IMR-90 (cell line): ENCODE measurements around the gene CMSS1. TPM values are rescaled to one million over a fixed set of nuclear protein-coding genes. Genes with fewer than 3 reads are reported as not detected.
A peak's percentile ranks its signal among the peaks of the same experiment; 100 is the strongest.

ENCODE experiments used
- ATAC-seq: fragments of 200-7000 bp; cut with Tn5 transposase; 2 replicates; pipeline ENCODE4 v1.9.1; 2020; ENCODE audit warnings: low read depth, mild to moderate bottlenecking, moderate library complexity
- BruUV-seq: library from RNA; stranded (reverse); fragments of 400-500 nt; replicated peaks from 2 replicates; lab custom pipeline; 2021; lab: Mats Ljungman, UMichigan
- CTCF ChIA-PET: fragments of 300-600 bp; formaldehyde crosslinking; extraction: SDS; loops from one replicate; lab custom pipeline; 2021; ENCODE audit warnings: antibody characterized with exemption; lab: Yijun Ruan, JAX
- POLR2A ChIA-PET: fragments of 300-600 bp; sonication (Branson Sonifier 250); formaldehyde crosslinking; loops from one replicate; lab custom pipeline; 2022; ENCODE audit warnings: antibody characterized with exemption; ENCODE audit not compliant: unreplicated experiment; lab: Charles Lee
- DNase-seq: peaks from one replicate; pipeline ENCODE4 v3.0.0; 2013
- H2AFZ ChIP-seq: replicated peaks from 2 replicates; pipeline ENCODE3; 2013; ENCODE audit warnings: low read length, mild to moderate bottlenecking; ENCODE audit not compliant: poor library complexity
- H2AK5ac ChIP-seq: 2 replicates; pipeline ENCODE4 v1.6.1; 2013; ENCODE audit warnings: low read depth, low read length, inconsistent platforms
- H2AK9ac ChIP-seq: replicated peaks from 2 replicates; pipeline ENCODE3; 2013; ENCODE audit warnings: mild to moderate bottlenecking, low read depth, low read length, moderate library complexity; ENCODE audit not compliant: poor library complexity
- H2BK120ac ChIP-seq: 2 replicates; pipeline ENCODE4 v1.6.1; 2013; ENCODE audit warnings: low read depth, low read length, inconsistent platforms
- H2BK15ac ChIP-seq: 3 replicates; pipeline ENCODE4 v1.6.1; 2013; ENCODE audit warnings: low read depth, low read length, inconsistent platforms
- H2BK20ac ChIP-seq: 2 replicates; pipeline ENCODE4 v1.6.1; 2013; ENCODE audit warnings: low read depth, mild to moderate bottlenecking, inconsistent platforms, low read length, moderate library complexity
- H2BK5ac ChIP-seq: 2 replicates; pipeline ENCODE4 v1.6.1; 2013; ENCODE audit warnings: mild to moderate bottlenecking, low read depth, low read length, inconsistent platforms; ENCODE audit not compliant: poor library complexity, severe bottlenecking
- H3K14ac ChIP-seq: replicated peaks from 2 replicates; pipeline ENCODE4 v1.6.1; 2013; ENCODE audit warnings: low read depth, low read length, inconsistent platforms
- H3K18ac ChIP-seq: 2 replicates; pipeline ENCODE4 v1.6.1; 2013; ENCODE audit warnings: low read depth, low read length, control low read depth
- H3K23ac ChIP-seq: 2 replicates; pipeline ENCODE4 v1.6.1; 2013; ENCODE audit warnings: low read depth, low read length, inconsistent platforms
- H3K27ac ChIP-seq: 2 replicates; pipeline ENCODE4 v1.5.1; 2013; ENCODE audit warnings: mild to moderate bottlenecking, control low read depth, low read length; ENCODE audit not compliant: insufficient read depth
- H3K27me3 ChIP-seq: 2 replicates; pipeline ENCODE4 v1.6.1; 2013; ENCODE audit warnings: low read length; ENCODE audit not compliant: control insufficient read depth, insufficient read depth
- H3K36me3 ChIP-seq: 2 replicates; pipeline ENCODE4 v1.6.1; 2013; ENCODE audit warnings: low read length, mixed read lengths; ENCODE audit not compliant: control insufficient read depth, insufficient read depth
- H3K4ac ChIP-seq: 2 replicates; pipeline ENCODE4 v1.6.1; 2013; ENCODE audit warnings: low read depth, low read length, inconsistent platforms
- H3K4me1 ChIP-seq: 2 replicates; pipeline ENCODE4 v1.6.1; 2013; ENCODE audit warnings: low read length, mixed read lengths; ENCODE audit not compliant: control insufficient read depth, insufficient read depth
- H3K4me2 ChIP-seq: 2 replicates; pipeline ENCODE4 v1.6.1; 2013; ENCODE audit warnings: low read depth, mild to moderate bottlenecking, control low read depth, low read length, moderate library complexity
- H3K4me3 ChIP-seq: 2 replicates; pipeline ENCODE4 v1.5.1; 2013; ENCODE audit warnings: low read depth, mild to moderate bottlenecking, control low read depth, low read length, moderate library complexity; ENCODE audit not compliant: insufficient read depth
- H3K56ac ChIP-seq: 2 replicates; pipeline ENCODE4 v1.6.1; 2013; ENCODE audit warnings: low read length, inconsistent platforms; ENCODE audit not compliant: insufficient read depth; ENCODE audit errors: extremely low read depth
- H3K79me1 ChIP-seq, 2 experiments: 2 replicates each; pipeline ENCODE4 v1.6.1; 2013; ENCODE audit warnings: low read length in 2 of 2, inconsistent platforms in 1 of 2, low read depth in 1 of 2
- H3K9ac ChIP-seq: 2 replicates; pipeline ENCODE4 v1.6.1; 2013; ENCODE audit warnings: low read depth, low read length, control low read depth
- H3K9me1 ChIP-seq: 2 replicates; pipeline ENCODE4 v1.6.1; 2013; ENCODE audit warnings: low read length, inconsistent platforms; ENCODE audit not compliant: insufficient read depth
- H3K9me3 ChIP-seq: 2 replicates; pipeline ENCODE4 v1.6.1; 2013; ENCODE audit warnings: low read length; ENCODE audit not compliant: control insufficient read depth, insufficient read depth
- H4K20me1 ChIP-seq: 2 replicates; pipeline ENCODE4 v1.6.1; 2013; ENCODE audit warnings: low read length, inconsistent platforms; ENCODE audit not compliant: insufficient read depth
- H4K5ac ChIP-seq: 2 replicates; pipeline ENCODE4 v1.6.1; 2013; ENCODE audit warnings: mild to moderate bottlenecking, low read depth, low read length, control low read depth
- H4K8ac ChIP-seq, 2 experiments: 2 replicates each; pipeline ENCODE4 v1.6.1; 2013; ENCODE audit warnings: low read depth in 2 of 2, low read length in 2 of 2, control low read depth in 1 of 2, inconsistent platforms in 1 of 2
- H4K91ac ChIP-seq: 2 replicates; pipeline ENCODE4 v1.6.1; 2013; ENCODE audit warnings: low read depth, low read length, inconsistent platforms; ENCODE audit not compliant: insufficient read depth
- CEBPB ChIP-seq: IDR thresholded peaks from 2 replicates; pipeline ENCODE4 v1.6.1; 2012; ENCODE audit warnings: low read depth, low read length, improper control_type of control experiment
- CHD1 ChIP-seq: IDR thresholded peaks from 2 replicates; pipeline ENCODE4 v1.6.1; 2012; ENCODE audit warnings: low read depth, low read length, improper control_type of control experiment
- ELK1 ChIP-seq: fragments of 150-350 bp; IDR thresholded peaks from 2 replicates; pipeline ENCODE4 v1.6.1; 2016; ENCODE audit warnings: low read depth, mild to moderate bottlenecking, low read length, moderate library complexity, borderline replicate concordance
- MXI1 ChIP-seq: IDR thresholded peaks from 2 replicates; pipeline ENCODE4 v1.6.1; 2012; ENCODE audit warnings: low read depth, mild to moderate bottlenecking, low read length, moderate library complexity, borderline replicate concordance
- RAD21 ChIP-seq: IDR thresholded peaks from 2 replicates; pipeline ENCODE4 v1.6.1; 2012; ENCODE audit warnings: low read length, improper control_type of control experiment
- RCOR1 ChIP-seq: IDR thresholded peaks from 2 replicates; pipeline ENCODE4 v1.6.1; 2012; ENCODE audit warnings: mild to moderate bottlenecking, low read length, improper control_type of control experiment; ENCODE audit not compliant: insufficient replicate concordance
- RFX5 ChIP-seq: IDR thresholded peaks from 2 replicates; pipeline ENCODE4 v1.8.0; 2012; ENCODE audit warnings: low read depth, mild to moderate bottlenecking, low read length, moderate library complexity
- SMC3 ChIP-seq: fragments of 150-350 bp; IDR thresholded peaks from 2 replicates; pipeline ENCODE4 v1.6.1; 2016; ENCODE audit warnings: low read depth, mild to moderate bottlenecking, antibody characterized with exemption, low read length, moderate library complexity
- WGBS, 2 experiments: methylation state at CpG; one replicate each; pipeline versions ENCODE4 v1.1.5 to v1.1.7; 2013; ENCODE audit warnings: missing lambda C conversion rate in 2 of 2; ENCODE audit not compliant: insufficient read length in 1 of 2; ENCODE audit errors: extremely low coverage in 2 of 2; 5-methylcytosine and 5-hydroxymethylcytosine counted together
- dilution Hi-C: fragments of 300-500 bp; cut with HindIII; formaldehyde crosslinking; loops from one replicate; pipeline ENCODE4 v1.14.3; 2018; ENCODE audit warnings: low sequenced_read_pairs; ENCODE audit not compliant: unreplicated experiment
- in situ Hi-C: fragments of 300-500 bp; cut with MboI; formaldehyde crosslinking; loops from 3 replicates; pipeline ENCODE4 v1.14.3; 2019; ENCODE audit warnings: low sequenced_read_pairs, inconsistent platforms, mixed read lengths
- intact Hi-C: fragments of 100-400 bp; cut with micrococcal nuclease; formaldehyde crosslinking; loops from 2 replicates; pipeline ENCODE4 v1.10.0; 2022
- polyA plus RNA-seq, 3 experiments: library from polyadenylated mRNA; depleted of rRNA; stranded (reverse); fragments of >200 nt; gene quantifications; 2 replicates each; pipeline ENCODE4 v1.2.3, GENCODE V29; 2012; ENCODE audit warnings: low replicate concordance in 1 of 3
- total RNA-seq: library from RNA; depleted of rRNA; stranded (reverse); fragments of >200 nt; gene quantifications from 2 replicates; pipeline ENCODE4 v1.2.3, GENCODE V29; 2012
- TF ChIP-seq, protein P1 (sequence below): conservative IDR thresholded peaks from 2 replicates; pipeline ENCODE4 v1.5.1; 2012; ENCODE audit warnings: mild to moderate bottlenecking, low read depth, low read length, improper control_type of control experiment

CMSS1 gene
- total and polyA plus RNA-seq, 2 of the 4 experiments (the other 2 are of a cell fraction), result 12.5 to 13.6 TPM

DNA sequence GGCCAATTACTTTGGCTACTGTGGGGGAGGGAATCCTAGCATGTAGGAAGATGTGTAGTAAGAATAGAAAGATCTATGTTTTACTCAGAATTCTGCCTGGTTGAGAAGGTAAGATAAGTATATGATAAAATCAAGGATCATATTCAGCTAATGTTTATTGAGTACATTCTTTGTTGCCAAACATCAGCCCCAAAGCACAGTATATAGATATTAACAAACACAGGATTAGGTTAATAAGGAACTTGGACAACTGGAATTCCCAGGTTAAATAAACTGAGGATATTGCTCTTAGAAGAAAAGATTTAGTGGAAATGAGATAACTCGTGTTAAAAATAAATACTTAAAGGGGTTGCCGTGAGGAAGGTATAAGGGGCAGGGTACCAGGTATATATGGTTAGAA lies 167.0 kb downstream of the CMSS1 start:
- Histone ChIP-seq H3K27me3 (no peaks in the 10 kb centered on the region), H4K8ac (no peak overlapping the region), H3K56ac (no peak overlapping the region), H4K20me1 (no peaks in the 10 kb centered on the region), H3K23ac (no peak overlapping the region), H4K91ac (no peak overlapping the region), H3K4ac (no peak overlapping the region), H3K9me3 (no peaks in the 10 kb centered on the region), H3K9me1 (no peaks in the 10 kb centered on the region), H3K9ac (no peak overlapping the region), H2BK120ac (no peak overlapping the region), H2BK5ac (no peak overlapping the region), H3K36me3 (no peaks in the 10 kb centered on the region), H2AK9ac (no peak overlapping the region), H2AFZ (no peak overlapping the region), H3K4me1 (0 out of 2 replicates have a peak, but pooled peaks cover 2% of the 10 kb centered on the region), H3K4me3 (no peak overlapping the region), H3K27ac (no peak overlapping the region), H3K18ac (no peak overlapping the region), H2BK20ac (no peak overlapping the region), H2AK5ac (no peak overlapping the region), H2BK15ac (no peak overlapping the region), H3K14ac (no peak overlapping the region), H3K79me1 (no peaks in the 10 kb centered on the region), H4K5ac (0 out of 2 replicates have a peak overlapping the region, but pooled peaks have one; percentile 27), H3K4me2 (no peak overlapping the region)
- in situ Hi-C loops, result no loop called here
- WGBS, 2 experiments, result no CpG with 5 or more reads among the region's 2 CpGs
- BruUV-seq, result no TSS peak
- intact Hi-C loops, result no loop called here
- dilution Hi-C loops, result no loop called here
- POLR2A ChIA-PET, result no interaction called here
- ATAC-seq (no peak), DNase-seq (no peak)
- TF ChIP-seq CEBPB (no peak), RCOR1 (no peak), RAD21 (no peak), MXI1 (no peak), ELK1 (no peak), SMC3 (no peak), CHD1 (no peak), RFX5 (no peak)
- TF ChIP-seq, protein P1, sequence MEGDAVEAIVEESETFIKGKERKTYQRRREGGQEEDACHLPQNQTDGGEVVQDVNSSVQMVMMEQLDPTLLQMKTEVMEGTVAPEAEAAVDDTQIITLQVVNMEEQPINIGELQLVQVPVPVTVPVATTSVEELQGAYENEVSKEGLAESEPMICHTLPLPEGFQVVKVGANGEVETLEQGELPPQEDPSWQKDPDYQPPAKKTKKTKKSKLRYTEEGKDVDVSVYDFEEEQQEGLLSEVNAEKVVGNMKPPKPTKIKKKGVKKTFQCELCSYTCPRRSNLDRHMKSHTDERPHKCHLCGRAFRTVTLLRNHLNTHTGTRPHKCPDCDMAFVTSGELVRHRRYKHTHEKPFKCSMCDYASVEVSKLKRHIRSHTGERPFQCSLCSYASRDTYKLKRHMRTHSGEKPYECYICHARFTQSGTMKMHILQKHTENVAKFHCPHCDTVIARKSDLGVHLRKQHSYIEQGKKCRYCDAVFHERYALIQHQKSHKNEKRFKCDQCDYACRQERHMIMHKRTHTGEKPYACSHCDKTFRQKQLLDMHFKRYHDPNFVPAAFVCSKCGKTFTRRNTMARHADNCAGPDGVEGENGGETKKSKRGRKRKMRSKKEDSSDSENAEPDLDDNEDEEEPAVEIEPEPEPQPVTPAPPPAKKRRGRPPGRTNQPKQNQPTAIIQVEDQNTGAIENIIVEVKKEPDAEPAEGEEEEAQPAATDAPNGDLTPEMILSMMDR, result no peak
- CTCF ChIA-PET, result interaction anchor here (0.6 kb wide), 1 partner anchor 222 kb away, joined by 4 read pairs; no protein-coding TSS in a partner anchor
